IPS-20b (cell line): ENCODE data around the gene PRKAB1.
"Not testable (repeated sequence)": the region's sequence is repeated elsewhere in the genome, so short reads cannot be mapped to it uniquely, and the experiment has no call there.

Source experiments
- H3K27ac ChIP-seq: one replicate; pipeline ENCODE4 v1.5.1; 2013; ENCODE audit warnings: low read length
- H3K27me3 ChIP-seq: 2 replicates; pipeline ENCODE4 v1.6.1; 2013; ENCODE audit warnings: mild to moderate bottlenecking, low read length, inconsistent platforms; ENCODE audit not compliant: insufficient read depth
- H3K36me3 ChIP-seq: 2 replicates; pipeline ENCODE4 v1.6.1; 2013; ENCODE audit warnings: low read depth, mild to moderate bottlenecking, inconsistent platforms, low read length, moderate library complexity; ENCODE audit not compliant: insufficient read depth
- H3K4me1 ChIP-seq: 2 replicates; pipeline ENCODE4 v1.6.1; 2013; ENCODE audit warnings: mild to moderate bottlenecking, control low read depth, inconsistent platforms, low read length, moderate library complexity; ENCODE audit not compliant: insufficient read depth
- H3K4me3 ChIP-seq: 2 replicates; pipeline ENCODE4 v1.5.1; 2013; ENCODE audit warnings: mild to moderate bottlenecking, low read length, inconsistent platforms
- H3K9ac ChIP-seq: 2 replicates; pipeline ENCODE4 v1.6.1; 2013; ENCODE audit warnings: low read depth, mild to moderate bottlenecking, inconsistent platforms, low read length, moderate library complexity
- H3K9me3 ChIP-seq: 2 replicates; pipeline ENCODE4 v1.6.1; 2013; ENCODE audit warnings: mild to moderate bottlenecking, low read depth, low read length, inconsistent platforms; ENCODE audit not compliant: insufficient read depth

PRKAB1 gene

GRCh38 chr12:119642986-119643385 lies 24.9 kb upstream of the PRKAB1 start:
- Histone ChIP-seq H3K9me3 (no peaks in the 10 kb centered on the region), H3K27me3 (no peaks in the 10 kb centered on the region), H3K27ac (no peak overlapping the region), H3K4me3 (no peak overlapping the region), H3K36me3 (no peaks in the 10 kb centered on the region), H3K9ac (no peak overlapping the region), H3K4me1 (no peaks in the 10 kb centered on the region)

GRCh38 chr12:119644930-119645329 lies 23.0 kb upstream of the PRKAB1 start:
- Histone ChIP-seq H3K27ac (no peak overlapping the region), H3K9me3 (no peaks in the 10 kb centered on the region), H3K9ac (no peak overlapping the region), H3K4me3 (no peak overlapping the region), H3K4me1 (no peaks in the 10 kb centered on the region), H3K27me3 (no peaks in the 10 kb centered on the region), H3K36me3 (no peaks in the 10 kb centered on the region)

- Histone ChIP-seq H3K36me3 (no peaks in the 10 kb centered on the region), H3K27me3 (no peaks in the 10 kb centered on the region), H3K9me3 (no peaks in the 10 kb centered on the region), H3K9ac (no peak overlapping the region), H3K4me1 (no peaks in the 10 kb centered on the region), H3K27ac (no peak overlapping the region), H3K4me3 (no peak overlapping the region)
Measured at GRCh38 chr12:119645535-119646059, 22.3 kb upstream of the PRKAB1 start.

GRCh38 chr12:119649202-119649808 lies 18.6 kb upstream of the PRKAB1 start:
- Histone ChIP-seq H3K27me3 (no peaks in the 10 kb centered on the region), H3K4me3 (no peak overlapping the region), H3K9me3 (peaks cover 18% of the 10 kb centered on the region), H3K9ac (no peak overlapping the region), H3K36me3 (no peaks in the 10 kb centered on the region), H3K27ac (no peak overlapping the region), H3K4me1 (no peaks in the 10 kb centered on the region)

- Histone ChIP-seq H3K9ac (no peak overlapping the region), H3K36me3 (no peaks in the 10 kb centered on the region), H3K27me3 (no peaks in the 10 kb centered on the region), H3K27ac (no peak overlapping the region), H3K4me1 (no peaks in the 10 kb centered on the region), H3K4me3 (no peak overlapping the region), H3K9me3 (peaks cover 18% of the 10 kb centered on the region)
Measured at GRCh38 chr12:119652665-119653064, 15.3 kb upstream of the PRKAB1 start.

- H3K4me1 ChIP-seq, H3K36me3 ChIP-seq, H3K27me3 ChIP-seq, H3K27ac ChIP-seq, H3K9ac ChIP-seq, H3K4me3 ChIP-seq: not testable (repeated sequence)
- peaks cover 17% of the 10 kb centered on the region for H3K9me3 ChIP-seq
Measured at GRCh38 chr12:119657001-119657400, 10.9 kb upstream of the PRKAB1 start.

GRCh38 chr12:119658166-119658565 lies 9.8 kb upstream of the PRKAB1 start:
- H3K4me1 ChIP-seq: not testable (repeated sequence)

GRCh38 chr12:119659289-119659897 lies 8.5 kb upstream of the PRKAB1 start:
- no peaks in the 10 kb centered on the region; the same call in none of the 2 replicates for H3K9me3 ChIP-seq
- H3K27ac ChIP-seq: no peak overlapping the region
- H3K27me3 ChIP-seq: no peaks in the 10 kb centered on the region
- H3K4me1 ChIP-seq: no peaks in the 10 kb centered on the region
- no peaks in the 10 kb centered on the region for H3K36me3 ChIP-seq
- no peak overlapping the region for H3K4me3 ChIP-seq
- H3K9ac ChIP-seq: no peak overlapping the region

More at GRCh38 chr12:119658166-119658565, 9.8 kb upstream of the PRKAB1 start:
- H3K9me3 ChIP-seq, H3K9ac ChIP-seq, H3K4me3 ChIP-seq, H3K36me3 ChIP-seq, H3K27me3 ChIP-seq, H3K27ac ChIP-seq: not testable (repeated sequence)

- H3K27ac ChIP-seq: no peak overlapping the region
- no peaks in the 10 kb centered on the region; the same call in 1 of the 2 replicates for H3K9me3 ChIP-seq
- no peaks in the 10 kb centered on the region for H3K36me3 ChIP-seq
- no peaks in the 10 kb centered on the region for H3K27me3 ChIP-seq
- H3K4me3 ChIP-seq: no peak overlapping the region
- H3K4me1 ChIP-seq: no peaks in the 10 kb centered on the region
- no peak overlapping the region for H3K9ac ChIP-seq
Measured at GRCh38 chr12:119660076-119660475, 7.9 kb upstream of the PRKAB1 start.

GRCh38 chr12:119661882-119662281 lies 6.1 kb upstream of the PRKAB1 start:
- no peaks in the 10 kb centered on the region; the same call in 1 of the 2 replicates for H3K4me1 ChIP-seq
- H3K9me3 ChIP-seq: no peaks in the 10 kb centered on the region

GRCh38 chr12:119664642-119665041 lies 3.3 kb upstream of the PRKAB1 start:
- no peaks in the 10 kb centered on the region for H3K36me3 ChIP-seq
- H3K27ac ChIP-seq: no peak overlapping the region
- H3K9me3 ChIP-seq: no peaks in the 10 kb centered on the region
- no peak overlapping the region for H3K9ac ChIP-seq
- H3K4me1 ChIP-seq: no peaks in the 10 kb centered on the region; the same call in 1 of the 2 replicates
- H3K27me3 ChIP-seq: no peaks in the 10 kb centered on the region
- H3K4me3 ChIP-seq: no peak overlapping the region

More at GRCh38 chr12:119661882-119662281, 6.1 kb upstream of the PRKAB1 start:
- Histone ChIP-seq H3K9ac (no peak overlapping the region), H3K27me3 (no peaks in the 10 kb centered on the region), H3K27ac (no peak overlapping the region), H3K36me3 (no peaks in the 10 kb centered on the region), H3K4me3 (no peak overlapping the region)
